LoVo (cell line): ENCODE data around the gene TMEM50B.
A peak's percentile ranks its signal among the peaks of the same experiment; 100 is the strongest.
"Not testable (repeated sequence)": the region's sequence is repeated elsewhere in the genome, so short reads cannot be mapped to it uniquely, and the experiment has no call there.

Experiments used
- DNase-seq: peaks from one replicate; pipeline ENCODE4 v3.0.0-alpha.2; 2016; ENCODE audit warnings: low spot score

The TMEM50B gene

DNA sequence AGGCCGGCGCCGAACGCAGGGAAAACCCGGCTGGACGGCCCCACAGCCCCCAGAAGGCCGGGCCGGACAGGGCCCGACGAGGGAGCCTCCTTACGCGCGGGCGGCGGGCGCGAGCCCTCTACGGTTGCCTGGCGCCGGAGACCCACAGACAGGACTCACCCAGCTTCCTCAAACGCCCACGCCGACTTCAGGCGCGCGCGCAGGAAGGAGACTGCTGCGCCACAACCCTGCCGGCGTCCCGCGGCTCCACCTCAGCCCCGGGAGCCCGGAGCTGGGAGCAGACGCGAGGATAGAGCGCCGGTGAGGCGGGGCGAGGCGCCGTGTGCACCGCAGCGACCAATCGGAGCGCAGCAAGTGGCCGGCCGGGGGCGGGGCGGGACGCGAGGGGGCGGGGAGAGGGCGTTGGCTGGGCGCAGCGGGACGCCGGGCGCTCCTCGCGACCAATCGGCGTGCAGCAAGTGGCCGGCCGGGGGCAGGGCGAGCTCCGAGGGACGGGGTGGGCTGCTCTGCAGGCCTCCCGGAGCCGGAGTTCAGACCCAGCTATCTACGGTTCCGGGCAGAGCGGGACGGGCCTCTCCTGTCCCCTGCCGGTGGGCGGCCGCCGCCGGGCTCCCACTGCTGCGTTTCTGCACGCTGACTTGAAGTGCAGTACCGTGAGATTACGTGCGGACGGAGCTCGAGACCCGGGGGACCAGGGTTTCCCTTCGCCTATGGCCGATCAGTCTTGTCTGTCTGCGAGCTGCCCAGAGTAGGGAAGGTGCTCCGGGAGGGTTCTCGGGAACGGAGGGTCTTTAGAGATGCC, at the start of gene TMEM50B:
TSS of gene TMEM50B (minus strand) at position 296 of the 802 bp plus-strand sequence. CDS start 11,089 bp downstream, outside the sequence.
- DNase-seq = peak; percentile 96

DNA sequence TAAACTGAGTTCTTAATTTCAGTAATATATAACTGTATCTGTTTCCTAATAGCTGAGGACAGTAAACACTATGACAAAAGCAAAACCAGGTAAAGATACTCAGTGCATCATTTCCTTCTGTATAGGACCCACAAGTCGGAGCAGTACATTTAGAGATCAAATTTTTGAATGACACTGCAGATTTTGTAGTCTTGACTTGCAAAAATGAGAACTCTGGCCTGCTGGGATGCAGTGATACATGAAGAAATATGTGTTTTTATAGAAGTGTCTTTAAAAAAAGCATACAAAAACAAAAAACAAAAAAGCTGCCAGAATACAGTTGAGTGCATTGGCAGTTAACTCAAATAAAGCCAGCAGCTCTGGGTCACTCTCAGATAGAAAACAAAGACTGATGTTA, 43.2 kb upstream of the TMEM50B start:
- DNase-seq = no peak

DNA sequence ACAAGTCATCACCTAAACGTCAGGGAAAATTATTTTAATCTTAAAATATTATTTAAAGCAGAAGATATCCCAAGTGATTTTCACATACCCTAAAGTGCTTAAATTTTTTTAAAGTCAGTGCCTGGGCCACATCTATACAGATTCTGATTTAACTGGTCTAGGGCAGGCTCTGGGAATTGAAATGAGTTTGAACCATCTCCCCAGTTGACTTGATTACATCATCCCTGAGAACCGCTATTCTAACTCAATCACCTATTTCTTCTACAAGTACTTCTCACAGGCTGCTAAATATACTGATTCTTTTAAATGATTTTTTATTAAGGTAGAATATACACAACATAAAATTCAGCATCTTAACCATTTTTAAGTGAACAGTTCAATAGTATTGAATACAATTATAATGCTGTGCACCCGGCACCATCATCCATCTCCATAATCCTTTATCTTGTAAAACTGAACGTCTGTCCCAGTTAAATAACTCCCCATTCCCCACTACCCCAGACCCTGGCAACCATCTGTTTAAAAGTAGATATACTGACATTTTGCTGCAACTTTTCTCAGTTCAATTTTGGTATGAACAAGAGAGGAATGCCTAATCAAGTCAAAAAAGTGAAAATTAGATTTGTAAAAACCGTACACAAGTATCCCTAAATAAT, 42.7 kb upstream of the TMEM50B start:
- DNase-seq = no peak

DNA sequence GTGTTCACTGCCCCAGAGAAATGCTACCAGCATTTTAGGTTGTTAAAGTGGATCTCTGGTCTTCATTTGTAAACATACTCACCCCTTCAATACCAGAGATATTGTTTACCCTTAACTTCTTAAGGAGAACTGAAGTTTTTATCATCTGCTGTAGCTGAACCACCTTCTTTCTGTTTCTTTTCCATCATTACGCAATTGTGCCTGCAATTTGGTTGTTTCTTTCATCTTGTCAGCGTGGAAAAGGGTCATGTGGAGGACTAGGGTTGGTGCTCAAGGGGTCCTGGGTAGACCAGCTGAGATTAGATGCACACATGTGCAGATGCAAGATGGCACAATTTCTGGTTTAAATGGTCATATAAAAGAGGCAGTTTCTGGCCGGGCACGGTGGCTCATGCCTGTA, 39.1 kb upstream of the TMEM50B start:
- no peak for DNase-seq

DNA sequence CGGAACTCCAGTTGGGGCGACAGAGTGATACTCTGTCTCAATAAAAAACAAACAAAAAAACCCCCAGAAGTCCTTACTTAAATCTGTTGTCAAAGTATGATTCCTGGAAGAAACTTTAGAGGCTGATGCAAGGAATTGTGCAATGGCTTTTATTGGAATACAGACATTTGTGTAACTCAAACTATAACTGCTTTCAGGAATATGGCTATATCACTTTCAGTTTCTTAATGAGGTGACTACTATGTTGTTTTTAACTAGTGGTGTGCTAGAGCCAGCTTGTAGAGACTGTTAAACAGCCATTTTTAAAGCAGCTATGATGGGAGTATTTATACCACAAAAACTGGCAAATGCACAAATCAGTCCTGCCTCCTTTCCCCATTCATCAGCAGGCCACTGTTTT, 34.5 kb upstream of the TMEM50B start:
- no peak for DNase-seq

DNA sequence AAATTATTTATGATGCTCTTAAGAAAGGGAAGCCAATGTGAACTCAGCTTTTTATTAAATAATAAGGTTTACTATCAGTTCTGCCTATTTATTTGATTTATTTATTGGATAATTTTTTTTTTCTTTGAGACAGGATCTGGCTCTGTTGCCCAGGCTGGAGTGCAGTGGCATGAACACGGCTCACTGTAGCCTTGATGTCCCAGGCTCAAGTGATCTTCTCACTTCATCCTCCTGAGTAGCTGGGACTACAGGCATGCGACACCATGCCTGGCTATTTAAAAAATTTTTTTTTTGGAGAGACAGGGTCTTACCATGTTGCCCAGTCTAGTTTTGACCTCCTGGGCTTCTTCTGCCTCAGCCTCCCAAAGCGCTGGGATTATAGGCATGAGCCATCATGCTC, 32.7 kb upstream of the TMEM50B start:
- DNase-seq = no peak

DNA sequence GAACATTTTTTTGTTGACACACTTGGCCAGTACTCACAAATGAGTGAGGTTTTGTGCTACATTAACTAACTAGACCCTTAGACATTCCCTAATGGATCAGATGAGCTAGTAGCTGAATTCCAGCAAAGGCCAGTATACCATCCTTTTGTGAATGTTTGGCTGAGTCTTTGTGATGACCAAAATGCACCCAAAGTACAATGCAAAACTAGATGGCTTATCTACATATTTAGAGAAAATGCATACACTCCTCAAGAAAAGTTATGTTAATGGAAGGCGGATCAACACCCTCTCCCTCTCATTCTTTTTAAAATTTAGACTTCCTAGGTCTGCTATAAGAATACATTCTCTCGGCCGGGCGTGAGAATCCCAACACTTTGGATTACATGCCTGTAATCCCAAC, 31.9 kb upstream of the TMEM50B start:
- no peak for DNase-seq

DNA sequence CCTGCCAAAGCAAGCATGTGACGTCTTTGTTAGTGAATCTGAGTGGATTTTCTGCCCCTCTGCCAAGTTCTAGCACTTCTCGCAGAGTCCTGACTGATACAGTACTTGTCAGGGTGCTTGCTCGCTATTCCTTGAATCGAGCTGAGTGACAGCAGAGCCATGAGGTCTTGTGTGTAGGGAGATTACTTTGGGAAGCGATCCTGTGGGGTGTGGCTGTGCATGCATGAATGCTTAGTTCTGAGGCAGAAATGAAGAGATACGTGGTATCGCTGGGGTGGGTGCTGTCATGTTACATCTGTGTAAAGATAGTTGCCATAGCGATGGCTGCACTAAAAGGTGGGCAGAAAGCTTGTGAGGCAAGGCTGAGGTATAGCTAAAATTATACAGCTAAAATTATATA, 31.1 kb upstream of the TMEM50B start:
- DNase-seq = no peak

DNA sequence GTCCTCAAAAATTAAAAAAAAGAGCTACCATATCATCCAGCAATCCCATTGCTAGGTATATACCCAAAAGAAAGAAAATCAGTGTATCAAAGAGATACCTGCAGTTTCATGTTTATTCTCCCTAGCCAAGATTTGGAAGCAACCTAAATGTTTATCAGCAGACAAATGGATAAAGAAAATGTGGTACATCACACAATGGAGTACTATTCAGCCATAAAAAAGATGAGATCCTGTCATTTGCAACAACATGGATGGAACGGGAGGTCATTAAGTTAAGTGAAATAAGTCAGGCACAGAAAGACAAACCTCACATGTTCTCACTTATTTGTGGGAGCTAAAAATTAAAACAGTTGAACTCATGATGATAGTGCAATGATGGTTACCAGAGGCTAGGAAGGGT, 27.2 kb upstream of the TMEM50B start:
- DNase-seq = not testable (repeated sequence)

DNA sequence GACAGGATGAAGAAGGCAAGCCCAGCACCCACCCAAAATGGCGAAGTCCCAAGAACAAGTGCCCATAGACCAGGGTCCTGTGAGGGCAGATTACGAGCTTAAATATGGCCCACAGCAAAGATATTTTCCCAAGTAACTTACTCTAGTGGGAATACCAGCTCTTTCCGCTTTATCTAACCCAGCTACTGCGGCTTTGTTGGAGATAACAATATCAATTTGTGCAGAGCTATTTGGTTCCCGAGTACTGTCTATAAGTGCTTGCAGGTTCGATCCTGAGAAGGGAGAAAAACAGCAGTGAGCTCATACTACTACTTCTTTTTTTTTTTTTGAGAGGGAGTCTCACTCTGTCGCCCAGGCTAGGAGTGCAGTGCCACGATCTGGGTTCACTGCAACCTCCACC, 26.1 kb upstream of the TMEM50B start:
- no peak for DNase-seq

DNA sequence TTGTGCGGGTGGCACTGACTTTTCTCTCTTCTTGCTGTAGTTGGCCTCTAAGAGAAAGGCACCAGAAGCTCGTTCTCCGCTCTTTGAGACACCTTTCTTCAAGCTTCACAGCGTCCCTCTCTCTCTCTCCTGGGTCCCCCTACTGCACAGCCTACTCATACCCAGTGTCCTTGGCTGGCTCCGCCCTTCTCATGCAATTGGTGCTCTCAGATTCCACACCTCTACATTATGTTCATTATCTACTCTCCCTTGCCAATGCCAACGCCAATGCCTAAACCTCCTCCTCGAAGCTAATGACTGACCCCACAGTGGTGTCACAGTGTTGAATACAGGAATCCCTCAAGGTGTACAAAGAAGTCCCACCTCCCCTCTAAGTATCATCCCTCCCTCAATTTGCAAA, 16.6 kb upstream of the TMEM50B start:
- DNase-seq = no peak

DNA sequence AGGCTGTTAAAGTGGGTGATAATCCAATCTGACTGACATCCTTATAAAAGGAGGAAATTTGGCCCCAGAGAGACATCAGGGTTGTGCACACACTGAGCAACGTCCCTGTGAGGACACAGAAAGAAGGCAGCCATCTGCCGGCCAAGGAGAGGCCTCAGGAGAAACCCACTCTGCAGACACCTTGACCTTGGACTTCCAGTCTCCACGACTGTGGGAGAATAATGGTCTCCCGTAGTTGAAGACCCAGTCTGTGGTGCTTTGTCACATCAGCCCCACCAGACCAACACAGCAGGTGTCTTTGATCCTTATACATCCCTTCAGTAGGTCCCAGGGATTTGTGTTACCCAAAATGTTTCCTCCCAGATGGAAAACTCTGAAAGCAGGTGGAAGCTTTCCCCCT, 16.0 kb upstream of the TMEM50B start:
- DNase-seq = no peak

DNA sequence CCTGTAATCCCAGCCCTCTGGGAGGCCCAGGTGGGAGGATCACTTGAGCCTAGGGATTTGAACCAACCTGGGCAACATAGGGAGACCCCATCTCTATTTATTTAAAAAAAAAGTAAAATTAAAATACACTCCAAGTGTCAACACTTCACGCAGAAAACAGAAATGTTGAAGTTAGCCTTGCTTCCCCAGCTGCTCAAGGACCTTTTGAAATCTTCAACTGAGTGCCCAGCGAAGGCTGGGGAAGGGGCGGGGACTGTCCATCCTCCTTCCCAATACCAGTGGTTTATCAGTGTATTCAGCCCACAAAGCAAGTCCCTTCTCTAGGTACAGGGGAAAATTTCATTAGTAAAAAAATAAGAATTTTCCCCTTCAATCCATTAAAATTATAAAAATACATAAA, 14.0 kb upstream of the TMEM50B start:
- DNase-seq = no peak

DNA sequence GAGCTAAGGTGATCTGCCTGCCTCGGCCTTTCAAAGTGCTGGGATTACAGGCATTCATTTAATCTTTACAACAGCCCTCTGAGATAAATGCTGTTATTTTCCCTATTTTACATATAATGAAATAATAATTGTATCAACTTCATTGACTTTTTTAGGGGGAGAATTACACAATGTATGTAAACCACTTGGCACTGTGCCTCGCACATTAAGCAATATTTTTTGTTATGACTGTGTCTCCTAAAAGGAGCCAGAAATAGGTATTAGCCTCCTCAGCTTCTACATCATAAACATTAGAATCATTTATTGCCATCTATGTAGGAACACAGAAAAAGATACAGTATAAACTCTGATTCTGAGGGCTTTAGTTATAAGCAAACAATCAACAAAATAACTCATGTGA, 12.8 kb upstream of the TMEM50B start:
- no peak for DNase-seq

DNA sequence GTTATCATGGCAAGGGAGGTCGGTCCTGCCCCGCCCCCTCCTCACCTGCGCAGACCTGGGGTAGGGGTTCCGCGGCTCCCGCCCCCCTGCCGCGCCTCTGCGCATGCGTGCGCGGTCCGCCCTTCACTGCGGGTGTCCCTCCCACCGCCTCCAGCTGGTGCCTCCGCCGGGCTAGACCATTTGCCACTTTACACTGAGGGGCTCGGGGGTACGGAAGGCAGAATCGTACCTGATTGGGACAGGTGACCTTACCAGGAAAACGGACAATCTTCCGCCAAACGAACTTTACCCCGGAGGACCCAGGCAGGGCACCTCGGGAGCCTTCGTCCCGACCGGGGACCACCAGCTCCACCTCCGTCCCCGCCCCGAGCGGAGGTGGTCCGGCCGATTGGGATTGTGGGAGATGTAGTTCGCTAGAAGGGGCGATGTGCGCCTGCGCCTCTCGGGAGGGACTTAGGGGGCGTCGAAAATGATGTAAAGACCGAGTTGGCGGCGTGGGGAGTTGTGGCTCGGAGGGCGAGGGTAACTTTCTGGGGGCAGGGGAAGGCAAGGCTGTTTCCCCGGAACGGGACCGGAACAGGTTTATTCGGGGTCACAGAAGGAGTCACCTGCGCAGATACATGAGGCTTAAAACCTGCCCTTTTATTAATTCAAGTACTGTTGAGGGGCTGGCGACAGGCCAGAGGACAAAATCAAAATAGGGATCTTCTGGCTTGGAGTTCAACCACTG, 11.8 kb upstream of the TMEM50B start, which contains the start of gene DNAJC28:
TSS of gene DNAJC28 (minus strand) at position 344 of the 730 bp plus-strand sequence. CDS start 2,323 bp downstream, outside the sequence.
- DNase-seq = peak; percentile 94

DNA sequence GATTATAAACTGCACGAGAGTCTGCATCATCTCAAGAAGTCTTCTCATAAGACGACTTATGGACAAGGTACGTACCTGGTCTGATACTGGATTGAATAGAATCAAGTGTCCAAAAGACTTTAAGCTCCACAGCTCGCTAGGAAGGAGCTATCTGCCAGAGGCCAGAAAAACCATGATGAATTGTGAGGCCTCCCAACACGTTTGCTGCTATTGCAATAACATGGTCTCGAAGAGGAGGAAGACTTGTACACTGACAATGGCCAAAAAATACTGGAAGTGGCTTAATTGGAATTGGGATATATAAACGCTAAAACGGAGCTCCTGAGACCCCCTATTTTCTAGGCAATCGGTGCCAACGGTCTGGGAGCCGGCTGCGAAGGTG, 11.2 kb upstream of the TMEM50B start:
- DNase-seq = no peak

DNA sequence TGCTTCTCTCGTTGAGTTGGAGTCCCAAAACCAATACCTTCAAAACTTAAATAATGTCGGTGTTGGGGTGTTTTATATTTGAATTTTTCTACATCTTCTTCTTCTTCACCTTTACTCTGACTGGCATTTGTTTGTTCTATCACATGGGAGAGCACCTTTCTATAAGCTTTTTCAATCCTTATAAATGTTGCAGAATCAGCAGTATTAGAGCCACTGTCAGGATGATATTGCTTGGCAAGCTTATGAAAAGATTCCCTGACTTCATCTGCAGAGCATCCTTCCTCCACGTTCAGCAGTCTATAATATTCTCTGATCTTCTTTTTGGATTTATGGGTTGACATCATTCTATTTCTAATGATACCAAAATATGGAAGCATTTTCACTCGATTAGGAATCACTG, 9.2 kb upstream of the TMEM50B start:
- no peak for DNase-seq

DNA sequence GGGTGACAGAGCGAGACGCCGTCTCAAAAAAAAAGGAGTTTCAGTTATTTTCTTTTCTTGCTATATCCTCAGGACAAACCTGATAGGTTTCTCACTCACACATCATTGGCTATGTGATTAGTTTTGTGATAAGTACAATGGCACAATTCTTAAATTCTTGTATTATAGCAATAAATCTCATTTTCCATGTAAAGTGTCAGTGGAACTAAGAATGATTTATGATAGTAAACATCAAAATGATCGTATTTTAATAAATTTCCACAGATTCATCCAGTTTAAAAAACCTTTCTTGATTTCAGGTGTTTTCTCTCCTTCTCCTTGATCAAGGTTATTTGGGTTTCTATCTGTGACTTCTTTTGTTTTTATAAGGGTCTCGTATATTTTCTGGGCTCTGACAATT, 8.2 kb upstream of the TMEM50B start:
- DNase-seq = no peak

DNA sequence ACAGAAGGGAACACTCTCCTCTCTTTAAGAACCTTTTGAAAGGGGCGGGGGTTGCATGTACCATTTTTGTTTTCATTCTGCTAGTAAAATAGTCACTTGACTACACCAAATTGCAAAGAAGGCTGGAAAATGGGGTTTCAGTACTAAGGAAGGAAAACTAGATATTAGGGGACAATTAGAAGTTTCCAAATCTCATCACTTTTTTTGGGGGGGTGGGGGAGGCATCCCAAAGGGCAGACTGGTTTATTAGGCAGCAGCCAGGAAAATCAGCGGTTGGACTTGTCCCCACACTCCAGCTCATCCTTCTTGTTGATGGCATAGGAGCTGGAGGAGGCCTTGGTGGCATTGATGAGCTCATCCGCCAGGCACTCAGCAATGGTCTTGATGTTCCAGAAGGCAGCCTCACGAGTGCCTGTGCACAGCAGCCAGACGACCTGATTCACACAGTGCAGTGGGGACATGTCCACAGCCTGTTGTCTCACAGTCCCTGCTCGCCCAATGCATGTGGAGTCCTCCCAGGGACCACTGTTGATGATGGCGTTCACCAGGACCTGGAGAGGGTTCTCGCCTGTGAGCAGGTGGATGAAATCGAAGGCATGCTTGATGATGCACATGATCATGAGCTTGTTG, 1.7 kb upstream of the TMEM50B start:
- DNase-seq = no peak

DNA sequence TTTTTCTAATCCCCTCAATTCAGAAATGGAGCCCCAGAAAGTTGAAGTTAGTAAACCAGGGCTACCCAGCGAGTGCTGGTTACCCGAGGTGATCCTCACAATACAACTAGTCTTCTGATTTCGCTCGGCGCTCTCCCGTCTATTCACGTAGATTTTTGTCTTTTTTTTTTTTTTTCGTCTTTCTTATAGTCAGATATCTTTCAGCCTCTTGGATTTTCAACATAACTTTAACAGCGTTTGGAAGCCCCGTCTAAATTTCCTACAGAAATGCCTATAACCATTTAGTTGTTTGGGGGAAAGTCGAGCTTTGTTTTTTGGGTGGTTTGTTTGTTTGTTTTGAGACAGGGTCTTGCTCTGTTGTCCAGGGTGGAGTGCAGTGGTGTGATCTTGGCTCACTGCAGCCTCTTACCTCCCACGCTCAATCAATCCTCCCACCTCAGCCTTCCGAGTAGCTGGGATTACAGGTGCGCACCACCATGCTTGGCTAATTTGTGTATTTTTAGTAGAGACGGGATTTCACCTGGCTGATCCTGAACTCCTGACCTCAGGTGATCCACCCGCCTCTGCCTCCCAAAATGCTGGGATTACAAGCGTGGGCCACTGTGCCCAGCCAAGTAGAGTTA, 818 bp upstream of the TMEM50B start:
- DNase-seq = no peak

DNA sequence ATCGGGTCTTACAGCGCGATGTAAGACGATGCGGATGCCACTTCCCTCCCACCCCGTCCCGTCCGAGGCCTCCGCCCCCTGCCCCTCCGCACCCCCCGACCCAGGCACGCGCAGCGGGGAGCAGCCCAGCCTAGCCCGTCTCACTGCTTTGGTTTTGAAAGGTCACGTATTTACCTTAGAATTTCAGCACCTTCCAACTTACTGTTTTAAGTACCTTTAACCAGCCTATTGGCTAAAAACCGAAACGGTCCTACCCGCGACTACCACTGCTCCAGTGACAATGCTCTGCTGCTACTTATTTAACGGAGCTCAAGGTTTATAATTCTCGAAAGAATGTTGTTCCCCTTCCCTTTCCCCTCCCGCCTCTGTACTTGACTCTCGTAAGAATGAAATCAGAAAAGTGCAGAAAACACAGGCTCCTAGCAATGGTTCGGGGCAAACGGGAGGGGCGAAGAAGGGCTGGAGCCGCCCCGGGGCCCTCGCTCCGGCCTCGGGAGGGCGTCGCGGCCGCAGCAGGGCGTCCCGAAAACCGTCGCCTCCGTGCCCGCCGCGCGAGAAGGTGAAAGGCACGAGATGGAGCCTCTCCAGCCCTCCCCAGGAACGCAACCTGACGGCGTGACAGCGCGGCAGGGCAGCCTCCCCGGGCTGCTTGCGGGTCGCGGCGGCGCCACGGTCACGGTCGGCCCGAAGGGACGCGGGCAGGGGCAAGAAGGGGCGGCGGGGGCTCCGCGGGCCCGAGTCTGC, 667 bp downstream of the TMEM50B start:
- peak; percentile 16 for DNase-seq
